HG03060 (cell line): ENCODE measurements around the gene VARS2.

Source experiments
- ATAC-seq: cut with Tn5 transposase; IDR thresholded peaks from one replicate; pipeline ENCODE4 v1.9.1; 2021; ENCODE audit warnings: low read depth, moderate number of reproducible peaks; ENCODE audit not compliant: unreplicated experiment

VARS2 gene

DNA sequence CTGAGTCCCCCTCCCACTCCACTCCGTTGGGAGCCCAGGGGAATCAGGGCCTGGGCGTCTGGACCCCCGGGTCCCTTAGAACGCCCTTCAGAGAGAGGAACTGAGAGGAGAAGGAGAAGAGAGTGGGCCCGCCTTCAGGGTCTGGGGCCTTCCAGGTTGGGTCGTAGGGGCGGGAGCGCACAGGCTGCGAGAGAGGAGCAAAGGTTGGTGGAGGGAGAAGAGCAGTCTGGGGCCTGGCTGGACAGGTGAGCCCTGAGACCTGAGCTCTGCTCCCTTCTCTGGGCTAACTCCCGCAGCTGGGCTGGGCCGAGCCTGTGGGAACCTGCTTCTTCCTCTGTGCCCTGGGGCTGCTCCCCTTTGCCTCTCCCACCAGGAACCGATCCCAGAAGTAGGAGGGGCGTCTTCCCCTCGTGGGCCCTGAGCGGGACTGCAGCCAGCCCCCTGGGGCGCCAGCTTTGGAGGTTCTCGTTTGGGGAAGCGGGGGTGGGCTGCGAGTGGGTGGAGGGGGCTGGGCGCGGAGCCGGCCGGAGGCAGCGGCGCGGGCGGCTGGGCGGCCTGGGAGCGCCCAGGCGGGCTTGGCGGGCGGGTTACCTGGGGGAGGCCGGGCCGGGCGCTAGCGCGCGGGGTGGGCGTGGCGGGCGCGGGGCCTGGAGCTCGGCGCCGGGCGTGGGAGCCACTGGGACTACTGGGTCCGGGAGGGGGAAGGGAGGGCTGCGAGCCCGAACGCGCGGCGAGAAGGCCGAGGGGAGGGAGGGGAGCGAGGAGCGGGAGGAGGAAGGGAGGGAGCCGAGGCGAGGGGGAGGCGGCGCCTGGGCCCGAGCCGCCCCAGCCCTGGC, 30.1 kb upstream of the VARS2 start, which contains the start of gene DDR1:
Gene DDR1, plus strand, starts transcription at position 835 of the 836 bp plus-strand sequence. CDS start 4,211 bp downstream, outside the sequence.
- no peak for ATAC-seq

DNA sequence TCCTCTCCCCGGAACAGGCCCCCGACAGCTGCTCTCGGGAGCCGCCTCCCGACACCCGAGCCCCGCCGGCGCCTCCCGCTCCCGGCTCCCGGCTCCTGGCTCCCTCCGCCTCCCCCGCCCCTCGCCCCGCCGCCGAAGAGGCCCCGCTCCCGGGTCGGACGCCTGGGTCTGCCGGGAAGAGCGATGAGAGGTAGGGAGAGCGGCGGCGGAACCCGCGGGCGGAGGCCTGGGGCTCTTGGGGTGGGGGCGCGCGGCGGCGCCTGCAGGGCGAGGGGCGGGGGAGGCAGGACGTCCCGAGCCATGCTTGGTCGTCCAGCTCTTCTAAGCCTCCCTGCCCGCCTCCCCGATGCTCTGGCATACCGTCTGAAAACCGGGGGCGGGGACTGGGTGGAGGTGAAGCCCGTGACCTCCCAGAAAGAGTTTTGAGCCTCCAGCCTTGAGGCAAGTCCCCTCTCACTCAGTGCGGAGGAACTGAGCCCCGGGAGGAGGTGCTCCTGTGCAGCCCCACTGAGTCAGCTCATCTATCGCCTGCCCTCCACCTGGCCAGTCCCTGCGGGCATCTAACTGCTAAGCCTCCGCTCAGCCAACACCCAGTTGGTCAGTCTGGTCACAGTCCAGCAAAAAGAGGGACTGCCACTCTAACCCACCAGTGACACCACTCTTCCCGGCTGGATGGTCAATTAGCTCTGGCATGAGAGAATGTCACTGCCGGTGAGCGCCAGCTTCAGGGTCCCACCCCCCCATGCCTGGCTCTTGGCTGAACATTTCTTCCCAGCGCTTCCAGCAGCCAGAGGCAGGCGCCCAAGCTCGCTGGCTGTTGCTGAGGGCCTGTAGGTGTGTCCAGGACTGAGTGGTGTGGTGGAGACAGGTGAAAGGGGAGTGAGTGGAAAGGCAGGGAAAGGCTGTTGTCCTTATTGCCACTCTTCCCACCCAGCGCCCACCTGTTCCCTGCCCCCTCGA, 29.2 kb upstream of the VARS2 start:
- ATAC-seq, result no peak

DNA sequence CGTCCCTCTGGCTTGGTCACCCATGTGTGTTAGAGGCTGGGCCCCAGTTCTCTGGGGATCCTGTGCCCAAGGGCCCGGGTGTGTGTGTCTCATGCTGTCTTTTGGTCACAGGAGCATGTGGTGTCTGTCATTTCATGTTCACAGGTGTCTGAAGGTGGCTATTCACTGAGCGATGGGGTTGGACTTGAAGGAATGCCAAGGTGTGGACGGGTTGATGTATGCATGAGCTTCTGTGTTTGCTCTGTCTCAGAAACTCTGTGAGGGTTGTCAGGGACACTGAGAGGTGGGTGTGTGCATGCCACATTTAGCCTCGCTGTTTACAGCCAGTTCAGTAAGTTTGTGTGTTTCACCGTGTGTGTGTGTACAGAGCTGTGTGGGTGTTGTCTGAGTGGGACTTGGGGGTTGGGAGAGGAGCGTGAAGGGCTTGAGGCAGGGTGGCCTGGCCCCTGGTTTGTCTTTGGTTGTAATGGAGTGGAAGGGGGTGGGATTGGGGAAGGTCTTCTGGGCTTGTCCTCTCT, 28.5 kb upstream of the VARS2 start:
- ATAC-seq, result no peak

DNA sequence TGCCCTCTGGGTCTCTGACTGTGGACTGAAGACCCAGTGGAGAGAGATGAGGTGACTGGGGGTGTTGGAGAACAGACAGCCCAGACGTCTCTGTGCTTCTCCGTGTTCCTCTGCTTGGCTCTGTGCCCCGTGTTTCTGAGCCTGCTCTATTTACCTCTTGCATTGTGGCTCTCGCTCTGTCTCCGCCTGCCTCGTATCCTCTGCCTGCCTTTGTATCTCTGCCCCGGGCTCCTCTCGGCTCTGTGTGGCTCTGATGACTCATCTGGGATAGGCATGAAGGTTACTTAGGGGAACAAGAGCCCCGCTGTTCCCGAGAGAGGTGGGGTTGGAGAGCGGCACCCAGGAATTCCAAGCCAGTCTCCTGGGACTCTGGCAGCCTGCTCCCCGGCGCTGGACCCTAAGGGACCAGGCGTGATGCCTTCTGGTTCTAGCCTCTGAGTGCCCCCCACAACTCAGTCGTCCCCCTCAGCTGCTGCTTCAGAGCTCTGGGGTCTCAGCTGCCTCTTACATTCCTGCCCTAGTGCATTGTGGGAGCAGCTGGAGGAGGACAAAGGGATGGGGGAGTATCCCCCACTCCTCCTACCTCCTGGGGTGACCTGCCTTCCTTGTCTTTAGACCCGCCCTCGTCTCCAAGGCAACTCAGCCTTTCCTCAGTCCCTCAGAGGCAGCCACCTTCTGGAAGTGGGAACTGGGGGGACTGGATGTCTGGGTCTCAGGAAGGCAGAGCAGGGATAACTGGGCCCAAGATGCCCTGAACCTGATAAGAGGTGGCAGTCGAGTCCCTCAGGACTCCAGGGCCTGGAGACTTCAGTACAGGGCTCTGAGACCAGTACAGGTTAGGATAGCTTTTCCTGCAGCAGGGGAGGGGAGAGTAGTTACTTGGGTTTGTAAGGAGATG, 27.8 kb upstream of the VARS2 start:
- no peak for ATAC-seq

DNA sequence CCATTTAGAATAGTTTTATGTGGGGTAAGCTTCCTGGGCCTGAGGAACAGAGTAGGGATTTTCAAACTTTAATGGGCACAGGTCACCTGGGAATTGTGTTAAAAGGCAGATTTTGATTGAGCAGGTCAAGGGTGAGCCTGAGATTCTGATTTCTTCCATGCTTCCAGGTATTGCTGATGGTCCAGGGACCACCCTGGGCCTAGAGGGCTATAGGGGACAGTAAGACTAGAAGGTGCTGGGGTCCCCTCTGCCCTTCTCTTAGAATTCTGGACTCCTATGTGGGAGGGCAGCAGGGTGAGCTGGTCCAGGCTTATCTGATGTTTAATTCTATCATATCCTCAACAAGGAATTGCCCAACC, 27.2 kb upstream of the VARS2 start:
- ATAC-seq, result no peak

DNA sequence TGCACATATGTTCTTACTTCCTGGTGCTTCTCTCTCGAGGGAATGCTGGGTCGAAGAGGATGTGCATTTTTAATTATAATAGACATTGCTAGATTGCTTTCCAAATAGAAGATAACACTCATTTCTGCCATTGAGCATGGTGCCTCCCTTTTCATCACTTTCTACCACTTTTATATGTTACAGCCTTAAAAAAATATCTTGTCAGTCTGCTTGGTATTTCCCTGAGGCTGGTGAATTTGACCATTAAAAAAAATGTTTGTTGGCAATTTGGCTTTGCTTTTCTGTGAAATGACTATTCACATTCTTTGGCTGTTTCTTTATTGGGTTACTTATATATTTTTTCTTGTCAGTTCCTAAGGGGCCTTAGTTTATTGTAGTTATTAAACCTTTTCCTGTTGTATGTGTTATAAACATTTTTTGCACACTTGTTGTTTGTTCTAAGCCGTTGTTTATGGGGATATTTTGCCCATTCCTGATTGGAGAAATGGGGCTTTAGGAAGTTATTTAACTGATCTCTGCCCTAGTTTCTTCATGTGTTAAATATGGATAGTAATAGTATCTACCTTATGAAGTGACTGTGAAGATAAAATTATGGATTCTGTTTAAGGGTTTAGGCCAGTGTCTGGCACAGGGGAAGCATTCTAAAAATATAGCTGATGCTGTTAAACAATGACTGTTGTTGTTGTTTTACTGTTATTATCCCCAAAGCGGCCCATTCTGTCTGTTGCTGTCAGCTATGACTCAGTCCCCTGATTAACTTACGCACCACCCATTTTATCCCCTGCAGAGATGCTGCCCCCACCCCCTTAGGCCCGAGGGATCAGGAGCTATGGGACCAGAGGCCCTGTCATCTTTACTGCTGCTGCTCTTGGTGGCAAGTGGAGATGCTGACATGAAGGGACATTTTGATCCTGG, 25.9 kb upstream of the VARS2 start:
- no peak for ATAC-seq

DNA sequence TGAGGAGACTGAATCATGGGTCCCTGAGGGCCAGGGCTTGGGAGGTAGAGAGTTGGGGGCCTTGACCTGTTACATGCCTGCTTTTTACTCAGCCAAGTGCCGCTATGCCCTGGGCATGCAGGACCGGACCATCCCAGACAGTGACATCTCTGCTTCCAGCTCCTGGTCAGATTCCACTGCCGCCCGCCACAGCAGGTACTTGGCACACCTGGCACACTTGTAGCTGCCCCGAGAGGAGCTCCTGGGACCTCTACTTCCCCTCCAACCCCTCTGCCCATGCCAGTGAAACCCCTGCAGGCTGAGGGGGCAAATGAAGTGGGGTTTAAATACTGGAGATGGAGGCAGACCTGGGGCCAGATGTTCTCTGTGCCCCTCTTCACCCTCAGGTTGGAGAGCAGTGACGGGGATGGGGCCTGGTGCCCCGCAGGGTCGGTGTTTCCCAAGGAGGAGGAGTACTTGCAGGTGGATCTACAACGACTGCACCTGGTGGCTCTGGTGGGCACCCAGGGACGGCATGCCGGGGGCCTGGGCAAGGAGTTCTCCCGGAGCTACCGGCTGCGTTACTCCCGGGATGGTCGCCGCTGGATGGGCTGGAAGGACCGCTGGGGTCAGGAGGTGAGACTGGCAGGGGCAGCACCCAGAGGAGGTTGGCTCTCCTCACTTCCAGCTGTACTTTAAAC, 25.1 kb upstream of the VARS2 start:
- ATAC-seq, result no peak

DNA sequence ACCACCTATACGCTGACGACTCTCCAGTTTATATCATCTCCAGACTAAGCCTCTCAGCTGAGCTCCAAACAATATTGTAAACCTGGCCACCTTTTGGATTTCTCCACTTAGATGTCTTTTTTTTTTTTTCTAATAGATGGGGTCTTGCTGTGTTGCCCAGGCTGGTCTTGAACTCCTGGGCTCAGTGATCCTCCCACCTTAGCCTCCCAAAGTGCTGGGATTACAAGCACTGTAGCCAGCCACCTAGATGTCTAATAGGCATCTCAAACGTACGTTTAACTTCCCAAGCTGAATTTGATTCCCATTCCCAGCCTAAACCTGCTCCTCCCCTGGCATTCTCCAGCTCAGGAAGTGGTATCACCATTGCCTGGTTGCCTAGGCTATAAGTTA, 24.5 kb upstream of the VARS2 start:
- ATAC-seq, result no peak

DNA sequence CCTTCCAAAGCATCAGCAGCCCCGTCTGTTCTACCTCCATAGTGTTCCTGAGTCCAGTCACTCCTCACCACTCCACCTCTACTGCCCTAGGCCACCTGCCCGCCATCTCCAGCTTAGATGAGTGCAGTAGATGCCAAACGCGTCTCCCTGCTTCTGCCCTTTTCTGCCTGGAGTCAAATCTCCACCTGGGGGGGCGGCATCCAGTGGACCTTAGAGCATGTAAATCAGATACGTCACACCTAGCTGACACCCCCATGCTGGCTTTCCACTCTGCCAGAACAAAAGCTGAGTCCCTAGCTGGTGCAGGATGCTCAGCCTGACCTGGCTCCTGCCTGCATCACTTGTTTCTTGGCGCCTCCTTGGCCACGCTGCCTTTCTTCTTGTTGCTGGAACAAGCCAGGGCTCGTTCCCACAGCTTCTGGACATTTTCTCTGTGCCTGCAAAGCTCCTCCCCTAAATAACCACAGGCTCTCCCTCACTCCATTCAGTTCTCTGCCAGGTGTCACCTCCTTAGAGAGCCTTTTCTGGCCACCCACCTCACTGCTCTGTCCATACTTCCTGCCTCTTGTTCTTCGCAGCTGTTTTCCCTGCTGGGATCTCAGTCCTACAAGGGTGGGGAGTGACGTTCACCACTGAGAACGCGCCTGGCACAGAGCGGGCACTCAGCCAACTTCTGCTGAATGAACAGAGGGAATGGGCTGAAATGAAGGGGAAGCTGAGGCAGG, 24.0 kb upstream of the VARS2 start:
- no peak for ATAC-seq

DNA sequence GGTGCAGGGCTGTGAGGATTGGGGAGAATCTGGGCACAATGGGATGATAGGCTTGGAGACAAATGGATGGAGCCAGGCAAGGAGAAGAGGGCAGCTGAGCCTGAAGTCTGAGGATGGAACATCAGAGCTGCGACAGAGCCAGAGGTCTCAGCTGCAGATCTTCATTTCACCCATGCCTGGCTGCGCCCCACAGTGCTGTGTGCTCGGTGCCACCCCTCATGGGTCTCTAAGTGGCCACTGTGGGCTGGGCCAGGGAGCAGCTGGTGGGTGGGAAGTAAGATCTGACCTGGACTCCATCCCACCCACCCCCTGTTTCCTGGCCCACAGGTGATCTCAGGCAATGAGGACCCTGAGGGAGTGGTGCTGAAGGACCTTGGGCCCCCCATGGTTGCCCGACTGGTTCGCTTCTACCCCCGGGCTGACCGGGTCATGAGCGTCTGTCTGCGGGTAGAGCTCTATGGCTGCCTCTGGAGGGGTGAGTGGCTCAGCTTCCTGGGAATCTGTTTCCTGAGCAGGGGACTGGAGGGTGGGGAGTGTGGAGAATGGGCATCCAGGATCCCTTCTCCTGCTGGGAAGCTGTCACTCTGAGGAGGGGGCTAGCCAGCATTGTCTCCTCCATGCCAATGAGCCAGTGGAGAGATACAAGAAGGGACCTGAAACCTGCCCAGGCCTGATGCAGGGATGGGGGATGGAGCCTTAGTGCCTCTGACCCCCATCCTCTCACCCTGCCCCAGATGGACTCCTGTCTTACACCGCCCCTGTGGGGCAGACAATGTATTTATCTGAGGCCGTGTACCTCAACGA, 23.2 kb upstream of the VARS2 start:
- ATAC-seq, result no peak

DNA sequence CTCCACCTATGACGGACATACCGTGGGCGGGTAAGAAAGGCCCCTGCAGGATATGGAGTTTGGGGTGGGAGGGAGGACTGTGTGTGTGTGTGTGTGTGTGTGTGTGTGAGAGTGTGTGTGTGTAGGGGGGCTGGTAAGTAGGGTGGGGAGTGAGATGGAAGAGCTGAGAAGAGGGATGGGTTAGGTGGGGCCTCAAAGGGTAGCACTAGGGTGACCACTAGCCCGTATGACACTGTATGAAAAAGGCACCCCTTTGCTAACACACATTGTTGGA, 22.7 kb upstream of the VARS2 start:
- ATAC-seq, result no peak

DNA sequence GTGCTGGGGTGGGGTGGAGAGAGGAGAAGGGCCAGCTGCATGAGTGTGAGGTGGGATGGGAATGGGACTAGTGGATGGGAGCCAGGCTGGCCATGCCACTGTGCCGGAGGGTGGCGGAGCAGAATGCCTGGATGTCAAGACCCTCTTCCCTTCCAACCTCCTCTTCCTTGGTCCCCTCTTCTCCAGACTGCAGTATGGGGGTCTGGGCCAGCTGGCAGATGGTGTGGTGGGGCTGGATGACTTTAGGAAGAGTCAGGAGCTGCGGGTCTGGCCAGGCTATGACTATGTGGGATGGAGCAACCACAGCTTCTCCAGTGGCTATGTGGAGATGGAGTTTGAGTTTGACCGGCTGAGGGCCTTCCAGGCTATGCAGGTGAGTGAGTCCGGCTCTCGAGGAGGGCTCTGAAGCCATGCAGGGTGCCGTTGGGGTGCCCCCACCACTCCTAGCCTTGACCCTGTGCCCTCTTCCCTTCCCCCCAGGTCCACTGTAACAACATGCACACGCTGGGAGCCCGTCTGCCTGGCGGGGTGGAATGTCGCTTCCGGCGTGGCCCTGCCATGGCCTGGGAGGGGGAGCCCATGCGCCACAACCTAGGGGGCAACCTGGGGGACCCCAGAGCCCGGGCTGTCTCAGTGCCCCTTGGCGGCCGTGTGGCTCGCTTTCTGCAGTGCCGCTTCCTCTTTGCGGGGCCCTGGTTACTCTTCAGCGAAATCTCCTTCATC, 22.1 kb upstream of the VARS2 start:
- ATAC-seq, result no peak

DNA sequence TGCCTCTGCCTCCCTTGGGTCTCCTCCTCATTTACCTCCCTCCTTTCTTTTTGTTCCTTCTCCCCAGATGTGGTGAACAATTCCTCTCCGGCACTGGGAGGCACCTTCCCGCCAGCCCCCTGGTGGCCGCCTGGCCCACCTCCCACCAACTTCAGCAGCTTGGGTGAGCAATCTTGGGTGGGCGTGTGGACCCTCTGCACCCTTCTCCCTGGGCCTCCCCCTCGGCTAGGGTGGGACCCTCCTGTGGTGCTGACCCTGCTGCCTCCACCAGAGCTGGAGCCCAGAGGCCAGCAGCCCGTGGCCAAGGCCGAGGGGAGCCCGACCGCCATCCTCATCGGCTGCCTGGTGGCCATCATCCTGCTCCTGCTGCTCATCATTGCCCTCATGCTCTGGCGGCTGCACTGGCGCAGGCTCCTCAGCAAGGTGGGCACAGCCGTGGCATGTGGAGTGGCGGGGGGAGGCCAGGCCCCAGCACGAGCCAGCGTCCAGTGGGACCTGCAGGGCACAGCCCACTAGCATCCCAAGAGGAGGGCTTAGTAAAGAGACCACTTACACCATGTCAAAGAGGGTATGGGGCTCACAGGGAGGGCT, 20.9 kb upstream of the VARS2 start:
- ATAC-seq, result no peak

DNA sequence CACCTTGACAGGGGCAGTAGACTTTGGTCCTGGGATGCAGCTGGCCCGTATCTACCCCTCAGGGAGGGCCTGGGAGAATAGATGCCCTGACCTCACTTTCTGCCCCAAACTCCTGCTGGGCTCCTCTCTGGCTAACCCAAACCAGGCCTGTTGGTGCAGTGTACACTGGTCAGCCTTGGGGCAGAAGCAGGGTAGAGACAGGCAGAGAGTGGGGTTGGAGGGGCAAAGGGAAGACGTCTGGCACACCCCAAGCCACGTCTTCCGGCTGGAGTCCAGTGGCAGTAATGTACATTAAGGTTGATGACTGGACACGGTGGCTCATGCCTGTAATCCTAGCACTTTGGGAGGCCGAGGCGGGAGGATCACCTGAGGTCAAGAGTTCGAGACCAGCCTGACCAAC, 20.4 kb upstream of the VARS2 start:
- no peak for ATAC-seq

DNA sequence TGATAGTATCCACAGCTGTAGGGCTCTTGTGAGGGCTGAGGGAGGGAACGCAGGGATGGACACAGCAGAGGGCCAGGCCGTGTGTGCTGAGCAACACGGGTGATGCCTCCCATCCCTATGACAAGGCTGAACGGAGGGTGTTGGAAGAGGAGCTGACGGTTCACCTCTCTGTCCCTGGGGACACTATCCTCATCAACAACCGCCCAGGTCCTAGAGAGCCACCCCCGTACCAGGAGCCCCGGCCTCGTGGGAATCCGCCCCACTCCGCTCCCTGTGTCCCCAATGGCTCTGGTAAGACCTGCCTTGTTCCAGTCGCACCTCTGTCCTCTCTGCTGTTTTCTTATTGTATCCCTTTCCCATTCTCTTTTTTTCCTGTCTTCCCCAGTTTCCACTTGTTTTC, 19.7 kb upstream of the VARS2 start:
- ATAC-seq, result no peak

DNA sequence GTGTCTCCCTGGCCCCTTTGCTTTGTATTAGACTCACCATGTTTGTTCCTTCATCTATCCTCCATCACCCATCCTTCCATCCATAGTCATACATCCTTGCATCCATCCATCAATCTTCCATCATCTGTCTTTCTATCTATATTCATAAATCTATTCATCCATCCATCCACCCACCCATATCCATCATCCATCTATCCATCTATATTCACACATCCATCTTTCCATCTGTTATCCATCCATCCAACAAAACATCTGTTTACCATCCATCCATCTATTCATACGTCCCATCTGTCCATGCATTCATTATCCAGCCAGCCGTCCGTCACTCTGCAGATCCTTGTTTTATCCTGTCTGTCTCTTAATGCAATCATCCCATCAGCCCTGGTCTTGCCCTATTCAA, 19.1 kb upstream of the VARS2 start:
- ATAC-seq, result no peak

DNA sequence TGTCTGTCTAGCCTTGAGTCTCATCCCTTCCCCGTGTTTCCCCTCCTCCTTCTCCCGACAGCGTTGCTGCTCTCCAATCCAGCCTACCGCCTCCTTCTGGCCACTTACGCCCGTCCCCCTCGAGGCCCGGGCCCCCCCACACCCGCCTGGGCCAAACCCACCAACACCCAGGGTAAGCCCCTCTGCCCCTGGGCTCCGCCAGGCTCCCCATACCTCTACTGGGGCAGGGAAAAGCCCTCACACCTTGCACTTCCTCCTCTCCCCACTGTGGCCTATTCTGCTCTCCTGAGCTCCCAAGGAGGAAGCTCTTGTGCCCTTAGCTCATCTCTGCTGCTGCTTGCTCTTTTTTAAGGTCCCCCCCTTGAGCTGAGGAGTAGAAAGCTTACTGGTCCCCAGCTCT, 18.7 kb upstream of the VARS2 start:
- ATAC-seq, result no peak
